OCI-LY1 (cell line): Measurements from ENCODE around the gene ASCL5.

Source experiments
- H2AFZ ChIP-seq: fragments of 200-600 bp; sonication (generic), shearing (Covaris generic); 2 replicates; pipeline ENCODE4 v1.6.0; 2014; ENCODE audit warnings: antibody characterized with exemption, mild to moderate bottlenecking, low read length
- H3F3A ChIP-seq: fragments of 200-600 bp; sonication (generic), shearing (Covaris generic); 2 replicates; pipeline ENCODE4 v1.6.0; 2014; ENCODE audit warnings: mild to moderate bottlenecking, antibody characterized with exemption, low read length, moderate library complexity; ENCODE audit not compliant: insufficient read depth
- H3K27ac ChIP-seq: fragments of 200-600 bp; sonication (generic); 2 replicates; pipeline ENCODE4 v1.5.1; 2014; ENCODE audit warnings: low read length, mixed run types, mild to moderate bottlenecking, low read depth; ENCODE audit not compliant: poor library complexity, severe bottlenecking
- H3K27me3 ChIP-seq: fragments of 200-600 bp; sonication (generic); 2 replicates; pipeline ENCODE4 v1.6.0; 2014; ENCODE audit warnings: antibody characterized with exemption, mild to moderate bottlenecking, low read length, moderate library complexity; ENCODE audit not compliant: insufficient read depth
- H3K36me3 ChIP-seq: fragments of 200-600 bp; sonication (generic); 2 replicates; pipeline ENCODE4 v1.6.1; 2014; ENCODE audit warnings: mild to moderate bottlenecking, antibody characterized with exemption, low read length, moderate library complexity, mixed read lengths; ENCODE audit not compliant: insufficient read depth
- H3K4me1 ChIP-seq: fragments of 200-600 bp; sonication (generic); 2 replicates; pipeline ENCODE4 v1.5.1; 2014; ENCODE audit warnings: mild to moderate bottlenecking, low read length, moderate library complexity; ENCODE audit not compliant: insufficient read depth, severe bottlenecking
- H3K4me2 ChIP-seq: fragments of 200-600 bp; sonication (generic), shearing (Covaris generic); 2 replicates; pipeline ENCODE4 v1.6.1; 2014; ENCODE audit warnings: low read length
- H3K4me3 ChIP-seq: fragments of 200-600 bp; sonication (generic); 2 replicates; pipeline ENCODE4 v1.5.1; 2014; ENCODE audit warnings: low read length, low read depth, mild to moderate bottlenecking, mixed read lengths; ENCODE audit not compliant: poor library complexity, severe bottlenecking
- H3K79me2 ChIP-seq: fragments of 200-600 bp; shearing (Covaris generic); 2 replicates; pipeline ENCODE4 v1.6.1; 2016; ENCODE audit warnings: mixed run types, low read length, mixed read lengths; ENCODE audit not compliant: insufficient read depth
- H3K9ac ChIP-seq: fragments of 200-600 bp; sonication (generic), shearing (Covaris generic); 2 replicates; pipeline ENCODE4 v1.6.1; 2014; ENCODE audit warnings: mild to moderate bottlenecking, low read length, mixed read lengths
- H3K9me2 ChIP-seq: fragments of 200-600 bp; sonication (generic), shearing (Covaris generic); 2 replicates; pipeline ENCODE4 v1.6.1; 2014; ENCODE audit warnings: low read depth, mild to moderate bottlenecking, low read length, mixed read lengths
- H3K9me3 ChIP-seq: fragments of 200-600 bp; shearing (Covaris generic); 2 replicates; pipeline ENCODE4 v1.6.1; 2014; ENCODE audit warnings: low read length, mixed read lengths
- H4K20me1 ChIP-seq: fragments of 200-600 bp; sonication (generic), shearing (Covaris generic); 2 replicates; pipeline ENCODE4 v1.6.0; 2016; ENCODE audit warnings: mild to moderate bottlenecking, low read length; ENCODE audit not compliant: insufficient read depth
- CTCF ChIP-seq: fragments of 200-600 bp; sonication (generic), shearing (Covaris generic); IDR thresholded peaks from 2 replicates; pipeline ENCODE4 v1.5.1; 2017; ENCODE audit warnings: mild to moderate bottlenecking, antibody characterized with exemption, low read length, moderate library complexity, mixed read lengths
- EZH2 ChIP-seq: fragments of 200-600 bp; sonication (generic), shearing (Covaris generic); IDR thresholded peaks from 2 replicates; pipeline ENCODE4 v1.8.0; 2017; ENCODE audit warnings: borderline replicate concordance, mixed run types, mild to moderate bottlenecking, antibody characterized with exemption, low read length, moderate library complexity, mixed read lengths

Gene ASCL5

GRCh38 chr1:201076092-201076491, 50.9 kb downstream of the ASCL5 start:
- TF ChIP-seq CTCF: no peak
- no peak for TF ChIP-seq EZH2
- Histone ChIP-seq H2AFZ (no peak overlapping the region), H3K27ac (no peak overlapping the region), H3K9me3 (no peaks in the 10 kb centered on the region), H3K27me3 (peaks cover 6% of the 10 kb centered on the region; the same call in 1 of the 2 replicates), H3K4me1 (no peaks in the 10 kb centered on the region), H3K79me2 (no peaks in the 10 kb centered on the region), H3K4me3 (no peak overlapping the region), H4K20me1 (no peaks in the 10 kb centered on the region), H3F3A (no peaks in the 10 kb centered on the region), H3K4me2 (no peak overlapping the region), H3K36me3 (no peaks in the 10 kb centered on the region), H3K9me2 (no peaks in the 10 kb centered on the region), H3K9ac (no peak overlapping the region)

GRCh38 chr1:201074018-201074417, 53.0 kb downstream of the ASCL5 start:
- no peaks in the 10 kb centered on the region for H3K79me2 ChIP-seq
- H4K20me1 ChIP-seq: no peaks in the 10 kb centered on the region
- no peaks in the 10 kb centered on the region for H3K9me2 ChIP-seq
- no peaks in the 10 kb centered on the region for H3F3A ChIP-seq
- no peak for TF ChIP-seq EZH2
- no peak for TF ChIP-seq CTCF
- H3K9me3 ChIP-seq: no peaks in the 10 kb centered on the region
- H2AFZ ChIP-seq: no peak overlapping the region
- H3K4me2 ChIP-seq: no peak overlapping the region
- no peaks in the 10 kb centered on the region for H3K4me1 ChIP-seq
- no peaks in the 10 kb centered on the region for H3K36me3 ChIP-seq
- peaks cover 6% of the 10 kb centered on the region; the same call in 1 of the 2 replicates for H3K27me3 ChIP-seq
- H3K4me3 ChIP-seq: no peak overlapping the region
- H3K27ac ChIP-seq: no peak overlapping the region
- H3K9ac ChIP-seq: no peak overlapping the region

GRCh38 chr1:201072922-201073321, 54.1 kb downstream of the ASCL5 start:
- Histone ChIP-seq H3K9me3 (no peaks in the 10 kb centered on the region), H3K36me3 (no peaks in the 10 kb centered on the region), H3K27ac (no peak overlapping the region), H3K4me1 (no peaks in the 10 kb centered on the region), H3K4me3 (no peak overlapping the region), H3K4me2 (no peak overlapping the region), H3K9me2 (no peaks in the 10 kb centered on the region), H3K27me3 (peaks cover 6% of the 10 kb centered on the region; the same call in 1 of the 2 replicates), H3K9ac (no peak overlapping the region), H3F3A (no peaks in the 10 kb centered on the region), H2AFZ (no peak overlapping the region), H4K20me1 (no peaks in the 10 kb centered on the region), H3K79me2 (no peaks in the 10 kb centered on the region)
- TF ChIP-seq EZH2 (no peak), CTCF (no peak)
